Fibroblast of skin of abdomen (primary cell): ENCODE data around the gene LARGE1.

Experiments
- DNase-seq: peaks from one replicate; pipeline ENCODE4 v3.0.0-alpha.2; 2013

LARGE1 gene

GRCh38 chr22:33354928-33355327, 565.3 kb downstream of the LARGE1 start:
- no peak for DNase-seq

- no peak for DNase-seq
These were observed 566.8 kb downstream of the LARGE1 start for GRCh38 chr22:33353502-33353901.

GRCh38 chr22:33352768-33353167, 567.5 kb downstream of the LARGE1 start:
- DNase-seq, result no peak

- no peak for DNase-seq
These were observed 569.3 kb downstream of the LARGE1 start for GRCh38 chr22:33350961-33351360.

GRCh38 chr22:33350491-33350890, 569.8 kb downstream of the LARGE1 start:
- DNase-seq, result no peak

GRCh38 chr22:33347002-33347401, 573.3 kb downstream of the LARGE1 start:
- no peak for DNase-seq

GRCh38 chr22:33341611-33342010, 578.7 kb downstream of the LARGE1 start:
- no peak for DNase-seq

GRCh38 chr22:33337524-33337923, 582.8 kb downstream of the LARGE1 start:
- DNase-seq, result no peak

- DNase-seq, result no peak
These were observed 584.5 kb downstream of the LARGE1 start for GRCh38 chr22:33335611-33336279.

- no peak for DNase-seq
These were observed 587.7 kb downstream of the LARGE1 start for GRCh38 chr22:33332538-33332937.

- no peak for DNase-seq
These were observed 589.3 kb downstream of the LARGE1 start for GRCh38 chr22:33331017-33331416.

- DNase-seq, result no peak
These were observed 589.7 kb downstream of the LARGE1 start for GRCh38 chr22:33330534-33330933.

- no peak for DNase-seq
These were observed 590.9 kb downstream of the LARGE1 start for GRCh38 chr22:33329398-33329797.

GRCh38 chr22:33328789-33329296, 591.4 kb downstream of the LARGE1 start:
- peak; percentile 60 for DNase-seq

- no peak for DNase-seq
These were observed 592.9 kb downstream of the LARGE1 start for GRCh38 chr22:33327348-33327860.

GRCh38 chr22:33326540-33327295, 593.6 kb downstream of the LARGE1 start:
- peak; percentile 26 for DNase-seq

- DNase-seq, result no peak
These were observed 594.9 kb downstream of the LARGE1 start for GRCh38 chr22:33325232-33326004.

- no peak for DNase-seq
These were observed 596.0 kb downstream of the LARGE1 start for GRCh38 chr22:33324228-33324627.

- no peak for DNase-seq
These were observed 598.8 kb downstream of the LARGE1 start for GRCh38 chr22:33321466-33321865.

- DNase-seq, result no peak
These were observed 604.3 kb downstream of the LARGE1 start for GRCh38 chr22:33315954-33316353.

GRCh38 chr22:33315117-33315516, 605.2 kb downstream of the LARGE1 start:
- DNase-seq, result no peak

GRCh38 chr22:33314316-33314715, 606.0 kb downstream of the LARGE1 start:
- no peak for DNase-seq

GRCh38 chr22:33303099-33303498, 617.2 kb downstream of the LARGE1 start:
- no peak for DNase-seq
